Memory B cell (primary cell): ENCODE measurements around the gene C1orf74.

Source experiments
- ATAC-seq: fragments of 150-1000 bp; cut with Tn5 transposase; 2 replicates; pipeline ENCODE4 v1.10.0; 2021; ENCODE audit warnings: low read depth, mild to moderate bottlenecking, moderate library complexity
- DNase-seq, 2 donors: peaks; one replicate each; pipeline ENCODE4 v3.0.0; 2022; ENCODE audit warnings: low spot score in 2 of 2
- H3K27ac Mint-ChIP-seq: one replicate; pipeline ENCODE4 v1.8.0; 2022; ENCODE audit warnings: mild to moderate bottlenecking, moderate library complexity, mixed read lengths
- H3K27me3 Mint-ChIP-seq: one replicate; pipeline ENCODE4 v1.8.0; 2022; ENCODE audit warnings: mixed read lengths
- H3K36me3 Mint-ChIP-seq: one replicate; pipeline ENCODE4 v1.8.0; 2022; ENCODE audit warnings: mild to moderate bottlenecking, mixed read lengths
- H3K4me1 Mint-ChIP-seq: one replicate; pipeline ENCODE4 v1.8.0; 2022; ENCODE audit warnings: mixed read lengths
- H3K4me3 Mint-ChIP-seq: one replicate; pipeline ENCODE4 v1.8.0; 2022; ENCODE audit warnings: mild to moderate bottlenecking, moderate library complexity, mixed read lengths
- H3K9me3 Mint-ChIP-seq: one replicate; pipeline ENCODE4 v1.8.0; 2022; ENCODE audit warnings: mixed read lengths

Gene C1orf74

DNA sequence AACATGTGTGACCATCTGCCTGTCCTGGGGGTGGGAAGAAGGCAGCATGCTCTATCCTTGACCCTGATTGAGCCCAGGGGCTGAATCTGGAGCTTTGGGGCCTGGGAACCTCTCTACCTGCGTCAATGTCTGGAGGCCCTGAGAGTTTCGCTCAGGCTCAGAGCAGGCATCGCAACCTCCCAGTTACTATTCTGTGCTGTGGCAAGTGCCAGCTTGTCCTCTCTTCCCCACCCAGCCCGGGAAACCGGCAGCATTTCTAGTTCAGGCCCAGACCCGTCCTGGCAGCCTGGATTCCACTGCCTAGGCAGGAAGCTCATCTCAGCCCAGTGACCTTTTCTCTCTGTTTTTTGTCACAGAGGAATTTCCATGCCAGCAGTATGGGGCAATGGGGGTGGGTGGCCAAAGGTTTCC lies 31.6 kb upstream of the C1orf74 start:
- no peak for ATAC-seq
- no peaks in the 10 kb centered on the region for H3K9me3 Mint-ChIP-seq

DNA sequence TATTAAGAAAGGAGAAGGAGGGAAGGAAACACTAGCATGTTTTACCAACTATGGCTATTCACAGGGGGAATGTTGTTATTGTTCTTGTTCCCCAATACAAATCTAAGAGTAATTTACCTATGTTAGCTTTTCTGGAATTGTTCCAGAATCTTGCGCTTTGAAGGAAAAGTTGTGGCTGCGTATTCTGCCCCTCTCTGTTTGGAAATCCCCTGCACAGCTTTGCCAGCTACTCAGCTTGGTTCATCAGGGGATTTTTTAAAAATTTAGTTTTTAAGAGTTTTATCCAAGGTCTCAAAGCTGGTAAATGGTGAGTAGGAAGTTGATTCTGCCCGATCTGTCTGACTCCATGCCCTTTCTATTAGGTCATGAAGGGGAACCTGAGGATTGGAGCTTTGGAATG lies 31.1 kb upstream of the C1orf74 start:
- ATAC-seq (no peak), DNase-seq (no peak)
- H3K4me3 Mint-ChIP-seq = no peak overlapping the region
- no peaks in the 10 kb centered on the region for H3K36me3 Mint-ChIP-seq
- no peak overlapping the region for H3K27ac Mint-ChIP-seq
- no peaks in the 10 kb centered on the region for H3K9me3 Mint-ChIP-seq
- H3K27me3 Mint-ChIP-seq = peaks cover 12% of the 10 kb centered on the region
- H3K4me1 Mint-ChIP-seq = no peaks in the 10 kb centered on the region

More for the DNA sequence above, 31.6 kb upstream of the C1orf74 start:
- no peak overlapping the region for H3K4me3 Mint-ChIP-seq
- DNase-seq = no peak
- H3K4me1 Mint-ChIP-seq = no peaks in the 10 kb centered on the region
- H3K27me3 Mint-ChIP-seq = peaks cover 13% of the 10 kb centered on the region
- H3K36me3 Mint-ChIP-seq = no peaks in the 10 kb centered on the region
- no peak overlapping the region for H3K27ac Mint-ChIP-seq

DNA sequence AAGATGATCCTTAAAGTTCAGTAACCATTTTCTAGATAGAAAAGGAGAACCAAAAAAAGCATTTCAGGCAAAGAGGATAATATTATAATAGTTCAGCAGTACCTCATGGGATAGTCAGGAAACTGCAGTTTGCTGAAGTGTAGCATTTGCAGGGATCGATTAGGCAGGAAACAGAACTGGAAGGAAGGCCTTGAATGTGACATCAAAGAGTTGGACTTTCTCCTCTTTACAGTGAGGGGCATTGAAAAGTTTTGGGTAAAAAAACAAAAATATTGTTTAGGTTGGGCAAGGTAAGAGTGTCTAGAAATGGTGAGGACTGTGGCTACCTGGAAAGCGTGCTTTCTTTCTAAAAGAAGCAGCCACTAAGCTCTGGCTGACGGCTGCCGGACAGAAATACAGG lies 29.5 kb upstream of the C1orf74 start:
- Mint-ChIP-seq H3K4me3 (no peak overlapping the region), H3K36me3 (no peaks in the 10 kb centered on the region), H3K4me1 (no peaks in the 10 kb centered on the region), H3K9me3 (no peaks in the 10 kb centered on the region), H3K27me3 (peaks cover 8% of the 10 kb centered on the region), H3K27ac (no peak overlapping the region)
- ATAC-seq = no peak
- DNase-seq = no peak

DNA sequence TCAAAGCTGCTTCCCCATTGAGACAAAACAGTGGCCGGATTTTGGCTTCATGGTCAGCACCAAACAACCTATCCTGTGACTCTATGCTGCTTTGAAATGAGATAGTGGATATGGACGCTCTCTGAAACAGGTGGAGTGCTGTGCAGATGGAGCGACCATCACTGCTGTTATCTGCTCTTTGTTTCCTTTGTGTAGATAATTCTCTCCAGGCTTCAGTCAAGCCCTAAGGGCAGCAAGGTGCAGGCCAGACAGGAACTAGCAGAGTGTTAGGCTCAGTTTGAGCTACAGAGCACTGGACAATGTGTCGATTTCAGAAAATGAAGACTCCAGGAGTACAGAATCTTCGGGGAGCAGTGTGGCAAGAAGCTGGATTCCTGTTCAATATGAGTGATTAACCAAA lies 26.4 kb upstream of the C1orf74 start:
- Mint-ChIP-seq H3K4me3 (no peak overlapping the region), H3K9me3 (no peaks in the 10 kb centered on the region), H3K27me3 (no peaks in the 10 kb centered on the region), H3K27ac (no peak overlapping the region), H3K4me1 (peaks cover 5% of the 10 kb centered on the region), H3K36me3 (no peaks in the 10 kb centered on the region)
- no peak for ATAC-seq
- no peak for DNase-seq

DNA sequence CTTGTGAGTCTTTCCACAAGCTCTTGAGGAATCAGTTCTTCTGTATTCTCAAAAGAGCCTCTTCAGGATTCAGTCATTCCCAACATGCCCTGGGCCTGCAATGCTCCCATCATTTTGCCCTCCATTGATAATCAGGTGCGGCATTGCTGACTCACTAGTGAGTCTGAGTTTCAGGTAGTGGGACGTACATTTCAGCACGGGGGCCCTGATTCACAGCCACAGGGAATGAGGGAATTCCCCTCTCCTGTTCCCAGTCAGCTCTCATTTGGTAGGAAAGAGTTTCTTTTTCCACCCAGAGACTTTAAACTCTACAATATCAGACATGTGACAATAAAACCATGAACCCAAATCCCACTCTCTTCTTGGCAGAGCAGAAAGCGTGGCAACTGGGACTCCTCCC lies 25.3 kb upstream of the C1orf74 start:
- Mint-ChIP-seq H3K4me3 (no peak overlapping the region), H3K27me3 (no peaks in the 10 kb centered on the region), H3K27ac (no peak overlapping the region), H3K9me3 (no peaks in the 10 kb centered on the region), H3K36me3 (no peaks in the 10 kb centered on the region), H3K4me1 (peaks cover 6% of the 10 kb centered on the region)
- no peak for DNase-seq
- no peak for ATAC-seq

DNA sequence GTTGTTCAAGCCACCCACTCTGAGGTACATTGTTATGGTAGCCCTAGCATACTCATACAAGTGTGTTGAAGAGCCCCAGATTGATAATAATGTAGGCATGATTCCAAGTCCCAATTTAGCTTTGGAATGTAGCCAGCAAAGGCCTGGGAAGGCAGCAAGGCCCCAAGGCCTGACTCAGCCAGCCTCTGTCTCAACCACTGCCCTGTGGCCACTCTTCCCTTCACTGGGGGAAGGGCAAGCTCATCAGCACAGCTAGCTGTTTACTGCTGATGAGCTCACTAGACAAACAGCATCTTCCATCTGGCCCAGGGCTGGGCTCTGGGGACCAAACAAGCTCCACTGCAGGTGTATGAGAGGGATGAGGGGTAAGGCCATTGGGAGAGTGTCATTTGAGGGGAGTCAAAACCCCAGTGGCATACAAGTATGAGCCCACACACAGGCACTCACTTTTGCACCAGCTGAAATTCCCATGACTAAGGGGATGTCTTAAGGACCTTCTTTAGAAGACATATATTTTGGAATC lies 23.8 kb upstream of the C1orf74 start:
- no peak for ATAC-seq
- DNase-seq = no peak
- Mint-ChIP-seq H3K27ac (no peak overlapping the region), H3K9me3 (no peaks in the 10 kb centered on the region), H3K4me3 (no peak overlapping the region), H3K4me1 (peaks cover 6% of the 10 kb centered on the region), H3K27me3 (no peaks in the 10 kb centered on the region), H3K36me3 (no peaks in the 10 kb centered on the region)

DNA sequence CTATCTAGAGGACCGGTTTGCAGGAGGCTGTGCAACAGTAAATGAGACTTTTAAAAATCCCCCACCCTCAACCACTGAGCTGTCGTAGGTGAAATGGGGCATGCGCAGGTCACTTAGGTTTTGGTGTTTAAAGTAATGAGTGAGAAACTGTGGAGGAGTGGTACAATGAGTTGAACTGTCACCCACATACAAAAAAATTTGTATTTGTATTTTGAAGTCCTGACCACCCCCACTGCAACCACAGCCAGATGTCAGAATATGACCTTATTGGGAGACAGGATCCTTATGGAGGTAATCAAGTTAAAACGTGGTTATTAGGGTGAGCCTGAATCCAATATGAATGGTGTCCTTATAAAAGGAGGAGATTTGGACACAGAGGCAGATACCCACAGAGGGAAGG lies 23.1 kb upstream of the C1orf74 start:
- Mint-ChIP-seq H3K9me3 (no peaks in the 10 kb centered on the region), H3K4me1 (peaks cover 6% of the 10 kb centered on the region), H3K27ac (no peak overlapping the region), H3K27me3 (no peaks in the 10 kb centered on the region), H3K4me3 (no peak overlapping the region), H3K36me3 (no peaks in the 10 kb centered on the region)
- DNase-seq = no peak
- ATAC-seq = no peak

DNA sequence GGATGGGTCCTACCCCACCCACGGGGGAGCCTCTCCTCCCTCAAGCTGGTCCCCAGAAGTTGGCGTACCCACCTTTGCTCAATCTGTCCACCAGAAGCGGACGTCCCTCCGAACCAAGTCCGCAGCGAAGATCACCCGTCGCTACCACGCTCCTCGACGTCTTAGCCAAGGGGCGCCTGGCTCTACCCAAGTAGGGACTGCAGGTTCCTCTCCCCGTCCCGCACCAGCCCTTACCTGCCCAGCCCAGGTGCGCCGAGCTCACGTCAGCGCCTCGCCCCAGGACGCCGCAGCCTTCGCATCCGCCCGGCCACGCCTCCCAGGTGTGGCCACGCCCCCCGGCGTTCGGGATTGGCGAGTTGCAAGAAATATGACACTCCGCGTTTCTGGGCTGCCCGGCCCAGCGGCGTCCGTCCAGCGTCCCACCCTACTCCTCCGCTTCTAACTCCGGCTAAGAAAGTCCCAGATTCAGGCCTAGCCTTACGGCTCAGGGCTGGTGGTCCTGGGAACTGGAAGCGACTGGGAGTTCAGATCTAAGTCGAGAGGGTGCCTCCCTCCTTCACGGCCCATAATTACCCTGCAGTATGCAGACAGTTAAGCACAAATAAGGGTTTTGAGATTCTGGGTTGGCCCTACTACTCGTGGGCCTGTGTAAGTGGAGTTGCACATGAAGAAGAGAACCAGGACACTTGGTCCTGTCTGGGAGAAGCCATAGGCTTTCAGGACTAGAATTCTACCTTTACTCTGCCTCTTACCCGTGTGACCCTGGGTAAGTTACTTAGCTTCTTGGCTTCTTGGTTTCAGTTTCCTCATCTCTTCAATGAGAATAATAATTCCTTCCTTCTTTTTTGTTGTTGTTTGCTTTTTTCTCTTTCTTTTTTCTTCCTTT lies 21.8 kb upstream of the C1orf74 start, which contains the start of gene IRF6:
IRF6 (minus strand) TSS at position 268 of the 886 bp plus-strand sequence. CDS start 4,729 bp downstream, outside the sequence.
- Mint-ChIP-seq H3K4me3 (peak within 1 kb of the TSS; percentile 98), H3K9me3 (no peaks in the 10 kb centered on the region), H3K36me3 (no peaks in the 10 kb centered on the region), H3K4me1 (peaks cover 6% of the 10 kb centered on the region), H3K27me3 (no peaks in the 10 kb centered on the region), H3K27ac (peak within 1 kb of the TSS; percentile 75)
- peak; percentile 91 for ATAC-seq
- peak; percentile 60 to 66 for DNase-seq

DNA sequence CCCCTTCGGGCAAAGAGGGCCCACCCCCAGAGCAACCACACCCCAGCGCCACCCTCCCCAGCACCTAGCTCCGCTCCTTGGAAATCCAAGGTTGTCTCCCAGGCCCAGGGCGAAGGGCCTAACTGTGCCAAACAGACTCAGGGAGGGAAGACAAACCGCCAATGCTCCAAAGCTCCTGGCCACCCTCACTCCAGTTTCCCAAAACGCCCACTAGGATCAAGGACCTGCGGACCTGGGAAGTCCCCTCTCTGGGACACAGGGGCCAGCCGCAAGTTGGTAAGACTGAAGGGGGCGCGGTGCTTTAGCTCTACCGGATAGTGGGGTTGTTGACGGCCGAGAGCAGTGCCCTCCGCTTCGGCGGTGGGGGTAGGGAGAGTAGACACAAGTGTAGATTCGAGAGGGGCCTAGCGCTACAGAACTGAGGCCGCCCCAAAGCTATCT lies 21.0 kb upstream of the C1orf74 start:
- Mint-ChIP-seq H3K36me3 (peaks cover 2% of the 10 kb centered on the region), H3K4me3 (peak overlapping the region; percentile 98), H3K9me3 (no peaks in the 10 kb centered on the region), H3K27me3 (no peaks in the 10 kb centered on the region), H3K27ac (no peak overlapping the region), H3K4me1 (peaks cover 6% of the 10 kb centered on the region)
- DNase-seq (no peak), ATAC-seq (no peak)

DNA sequence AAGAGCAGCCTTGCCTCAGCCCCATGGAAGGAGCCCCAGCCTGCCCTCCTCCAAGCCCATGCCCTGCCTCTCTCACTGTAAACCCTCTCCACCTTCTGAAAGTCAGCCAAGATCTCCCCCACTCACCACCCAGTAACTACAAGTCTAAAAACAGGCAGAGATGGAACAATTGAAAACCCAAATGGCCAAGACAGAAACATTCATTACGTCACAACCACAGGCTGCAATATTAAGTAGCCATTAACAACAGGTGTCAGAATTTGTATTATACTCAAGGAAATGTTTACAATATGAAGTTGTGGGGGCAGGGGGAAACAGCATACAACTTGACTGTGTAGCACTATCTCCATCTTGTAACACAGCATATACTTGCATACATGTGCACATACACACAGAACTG lies 19.2 kb upstream of the C1orf74 start:
- no peaks in the 10 kb centered on the region for H3K9me3 Mint-ChIP-seq
- no peaks in the 10 kb centered on the region for H3K27me3 Mint-ChIP-seq
- peaks cover 2% of the 10 kb centered on the region for H3K36me3 Mint-ChIP-seq
- H3K4me3 Mint-ChIP-seq = no peak overlapping the region
- peaks cover 6% of the 10 kb centered on the region for H3K4me1 Mint-ChIP-seq
- DNase-seq (no peak), ATAC-seq (no peak)
- H3K27ac Mint-ChIP-seq = no peak overlapping the region

DNA sequence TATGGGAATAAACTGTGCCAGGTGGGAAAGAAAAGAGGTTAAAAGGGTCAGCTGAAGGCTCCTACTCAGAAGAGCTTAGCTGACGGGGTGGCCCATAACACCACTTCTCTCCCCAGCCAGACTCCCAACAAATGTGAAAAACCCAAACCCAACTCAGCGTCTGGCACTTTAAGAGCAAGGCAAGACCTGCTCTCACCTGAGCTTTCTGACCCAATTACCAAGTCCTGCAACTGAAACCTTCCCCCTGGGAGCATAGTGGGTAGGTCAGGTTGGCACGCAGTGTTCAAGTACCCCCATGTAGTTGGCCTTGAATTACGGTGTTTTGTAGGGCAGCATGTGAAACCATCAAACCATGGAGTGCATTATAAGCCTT lies 18.4 kb upstream of the C1orf74 start:
- ATAC-seq = no peak
- Mint-ChIP-seq H3K27ac (no peak overlapping the region), H3K4me3 (no peak overlapping the region)

DNA sequence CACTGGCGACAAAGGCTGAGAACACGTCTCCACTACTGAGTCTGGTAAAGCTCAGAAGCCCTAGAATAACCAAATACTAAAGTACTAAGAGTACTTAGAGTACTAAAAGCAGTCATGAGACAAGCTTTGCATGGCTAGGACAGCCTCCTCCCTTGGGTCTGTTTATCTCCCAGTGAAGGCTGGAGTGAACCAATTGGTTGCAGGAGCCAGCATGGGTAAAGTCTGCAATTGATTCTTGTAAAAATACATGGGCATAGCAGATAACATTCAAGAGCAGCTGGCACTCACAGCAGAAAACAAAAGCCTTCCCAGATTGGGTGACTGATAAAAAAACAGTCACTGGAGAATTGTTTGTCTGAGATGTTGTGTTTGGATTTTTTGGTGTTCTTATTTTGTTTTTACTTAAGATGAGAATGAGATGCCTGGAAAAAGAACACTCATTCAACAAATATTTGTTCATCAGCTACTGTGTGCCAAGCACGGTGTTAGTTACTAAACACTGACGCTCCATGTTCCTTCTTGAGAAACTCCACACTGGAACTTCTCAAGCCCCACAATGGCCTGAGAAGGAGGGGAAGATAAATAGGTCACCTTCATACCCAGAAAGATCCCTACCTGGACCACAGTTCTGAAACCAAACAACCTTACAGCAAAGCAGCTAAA lies 17.9 kb upstream of the C1orf74 start:
- peaks cover 11% of the 10 kb centered on the region for H3K4me1 Mint-ChIP-seq
- ATAC-seq = no peak
- H3K36me3 Mint-ChIP-seq = peaks cover 2% of the 10 kb centered on the region

More for the DNA sequence above, 18.4 kb upstream of the C1orf74 start:
- Mint-ChIP-seq H3K27me3 (no peaks in the 10 kb centered on the region), H3K36me3 (peaks cover 2% of the 10 kb centered on the region), H3K4me1 (peaks cover 9% of the 10 kb centered on the region), H3K9me3 (no peaks in the 10 kb centered on the region)
- no peak for DNase-seq

DNA sequence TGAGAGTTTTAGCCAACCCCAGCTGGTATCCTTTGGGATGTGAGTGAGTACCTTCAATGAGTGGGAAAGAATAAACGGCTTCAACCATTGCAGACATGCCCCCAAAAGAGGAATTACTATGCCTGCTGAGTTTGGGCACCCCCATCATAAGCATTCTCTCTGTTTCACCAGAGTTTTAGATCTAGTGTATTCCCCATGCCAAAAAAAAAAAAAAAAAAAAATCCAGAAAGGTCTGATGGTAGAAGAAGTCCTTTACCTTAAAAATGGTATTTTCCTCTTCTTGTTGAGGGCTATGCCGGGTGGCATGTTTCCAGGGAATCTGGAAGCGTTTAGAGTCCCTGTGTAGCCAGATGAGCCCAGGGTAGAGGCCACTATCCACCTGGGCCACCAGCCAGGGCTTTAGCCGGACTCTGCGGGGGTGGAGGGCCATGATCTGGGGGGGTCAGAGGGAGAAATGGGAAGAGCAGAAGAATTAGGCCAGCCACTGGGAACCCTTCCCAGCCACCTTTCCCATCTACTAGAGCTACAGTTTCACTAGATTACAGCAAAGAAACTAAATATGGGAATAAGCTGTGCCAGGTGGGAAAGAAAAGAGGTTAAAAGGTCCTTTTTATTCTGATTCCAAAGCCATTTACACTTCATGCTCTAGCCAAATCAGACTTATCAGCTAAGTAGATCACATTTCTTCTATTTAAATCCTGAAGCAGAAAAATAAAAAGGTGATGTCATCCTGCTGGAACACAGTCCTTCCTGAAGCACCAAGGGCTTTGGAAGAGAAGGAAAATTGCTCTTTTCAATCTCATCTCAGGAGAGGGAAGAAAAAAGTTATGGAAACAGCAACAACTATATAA lies 16.9 kb upstream of the C1orf74 start:
- Mint-ChIP-seq H3K27me3 (peaks cover 4% of the 10 kb centered on the region), H3K4me3 (no peak overlapping the region), H3K4me1 (peaks cover 12% of the 10 kb centered on the region), H3K9me3 (no peaks in the 10 kb centered on the region), H3K36me3 (peaks cover 5% of the 10 kb centered on the region), H3K27ac (no peak overlapping the region)
- DNase-seq (no peak), ATAC-seq (no peak)

More for the DNA sequence above, 17.9 kb upstream of the C1orf74 start:
- Mint-ChIP-seq H3K27ac (no peak overlapping the region), H3K9me3 (no peaks in the 10 kb centered on the region), H3K4me3 (no peak overlapping the region), H3K27me3 (no peaks in the 10 kb centered on the region)
- DNase-seq = no peak
